Thoracic aorta (tissue), 2 donors: ENCODE results near the gene CHCHD1. TPM values are rescaled to one million over a fixed set of nuclear protein-coding genes. Genes with fewer than 3 reads are reported as not detected.

Source experiments
- ATAC-seq: fragments of 150-250 bp; one replicate; pipeline ENCODE4 v1.8.0; 2017; ENCODE audit warnings: low read depth; ENCODE audit not compliant: insufficient number of reproducible peaks, low FRiP score
- DNase-seq: peaks from one replicate; pipeline ENCODE4 v3.0.0-alpha.2; 2020; ENCODE audit warnings: low spot score
- H3K27ac ChIP-seq, 2 donors: fragments of 200-600 bp; sonication (generic); 1 replicate in 1 of 2; 2 replicates in 1 of 2; pipeline ENCODE4 v1.5.1; 2016; ENCODE audit warnings: mild to moderate bottlenecking in 2 of 2, moderate library complexity in 2 of 2
- H3K27me3 ChIP-seq: fragments of 200-600 bp; sonication (generic); replicated peaks from 2 replicates; pipeline ENCODE4 v1.6.0; 2016; ENCODE audit warnings: mild to moderate bottlenecking; ENCODE audit not compliant: insufficient read depth
- H3K36me3 ChIP-seq: fragments of 200-600 bp; sonication (generic); one replicate; pipeline ENCODE4 v1.5.1; 2016
- H3K4me1 ChIP-seq, 2 donors: fragments of 200-600 bp; sonication (generic); 1 replicate in 1 of 2; 2 replicates in 1 of 2; pipeline versions ENCODE4 v1.5.1 to v1.6.0; 2016; ENCODE audit warnings: low read depth in 2 of 2, mild to moderate bottlenecking in 1 of 2; ENCODE audit not compliant: control insufficient read depth in 1 of 2
- H3K4me3 ChIP-seq: fragments of 200-600 bp; sonication (generic); 2 replicates; pipeline ENCODE4 v1.5.1; 2016; ENCODE audit warnings: mild to moderate bottlenecking
- H3K9me3 ChIP-seq: fragments of 200-600 bp; sonication (generic); 2 replicates; pipeline ENCODE4 v1.5.1; 2016
- CTCF ChIP-seq: fragments of 200-600 bp; sonication (generic); IDR thresholded peaks from one replicate; pipeline ENCODE4 v1.5.1; 2019; ENCODE audit warnings: antibody characterized with exemption
- total RNA-seq, 2 donors: library from RNA; depleted of rRNA; stranded (reverse); fragments of >200 nt; gene quantifications; one replicate each; pipeline versions ENCODE4 v1.1.0 to v1.2.3, GENCODE V29; 2016

The CHCHD1 gene
- total RNA-seq, 2 donors from 2014 or later: 20.7 to 22.6 TPM

- Histone ChIP-seq H3K36me3 (peaks cover 51% of the 10 kb centered on the region), H3K4me1 (no peaks in the 10 kb centered on the region), H3K27ac (no peak overlapping the region), H3K9me3 (no peaks in the 10 kb centered on the region), H3K27me3 (no peaks in the 10 kb centered on the region), H3K4me3 (no peak overlapping the region)
- no peak for ATAC-seq
- no peak for TF ChIP-seq CTCF
- no peak for DNase-seq
These were observed 22.2 kb upstream of the CHCHD1 start for GRCh38 chr10:73759512-73760115.

- no peaks in the 10 kb centered on the region for H3K4me1 ChIP-seq
- no peak for TF ChIP-seq CTCF
- DNase-seq (no peak), ATAC-seq (no peak)
- H3K27me3 ChIP-seq: no peaks in the 10 kb centered on the region
- H3K27ac ChIP-seq: no peak overlapping the region
- H3K9me3 ChIP-seq: no peaks in the 10 kb centered on the region
- peaks cover 73% of the 10 kb centered on the region for H3K36me3 ChIP-seq
- H3K4me3 ChIP-seq: no peak overlapping the region
These were observed 20.1 kb upstream of the CHCHD1 start for GRCh38 chr10:73761781-73762180.

- no peak overlapping the region for H3K4me3 ChIP-seq
- no peaks in the 10 kb centered on the region for H3K27me3 ChIP-seq
- no peaks in the 10 kb centered on the region for H3K9me3 ChIP-seq
- DNase-seq: no peak
- H3K36me3 ChIP-seq: peaks cover 81% of the 10 kb centered on the region
- no peaks in the 10 kb centered on the region for H3K4me1 ChIP-seq
- TF ChIP-seq CTCF: no peak
- ATAC-seq: no peak
- no peak overlapping the region for H3K27ac ChIP-seq
These were observed 18.9 kb upstream of the CHCHD1 start for GRCh38 chr10:73762915-73763314.

GRCh38 chr10:73763343-73763742 is 18.5 kb upstream of the CHCHD1 start:
- no peak overlapping the region for H3K27ac ChIP-seq
- no peaks in the 10 kb centered on the region for H3K4me1 ChIP-seq
- ATAC-seq (no peak), DNase-seq (no peak)
- H3K36me3 ChIP-seq: peaks cover 86% of the 10 kb centered on the region
- no peak for TF ChIP-seq CTCF
- no peaks in the 10 kb centered on the region for H3K9me3 ChIP-seq
- no peaks in the 10 kb centered on the region for H3K27me3 ChIP-seq
- H3K4me3 ChIP-seq: no peak overlapping the region

- Histone ChIP-seq H3K27me3 (no peaks in the 10 kb centered on the region), H3K4me3 (no peak overlapping the region), H3K4me1 (no peaks in the 10 kb centered on the region), H3K36me3 (peaks cover 94% of the 10 kb centered on the region), H3K9me3 (no peaks in the 10 kb centered on the region), H3K27ac (no peak overlapping the region)
- DNase-seq (no peak), ATAC-seq (no peak)
- TF ChIP-seq CTCF: no peak
These were observed 16.8 kb upstream of the CHCHD1 start for GRCh38 chr10:73765066-73765465.
